Measurements from ENCODE around the gene CDH13. TPM values are rescaled to one million over a fixed set of nuclear protein-coding genes. Genes with fewer than 3 reads are reported as not detected.

CDH13 gene
- total and polyA plus RNA-seq, 2 donors (not counting 3 experiments of a cell fraction or from before 2014, with no cell fraction given) = 96.6 to 124 TPM

DNA sequence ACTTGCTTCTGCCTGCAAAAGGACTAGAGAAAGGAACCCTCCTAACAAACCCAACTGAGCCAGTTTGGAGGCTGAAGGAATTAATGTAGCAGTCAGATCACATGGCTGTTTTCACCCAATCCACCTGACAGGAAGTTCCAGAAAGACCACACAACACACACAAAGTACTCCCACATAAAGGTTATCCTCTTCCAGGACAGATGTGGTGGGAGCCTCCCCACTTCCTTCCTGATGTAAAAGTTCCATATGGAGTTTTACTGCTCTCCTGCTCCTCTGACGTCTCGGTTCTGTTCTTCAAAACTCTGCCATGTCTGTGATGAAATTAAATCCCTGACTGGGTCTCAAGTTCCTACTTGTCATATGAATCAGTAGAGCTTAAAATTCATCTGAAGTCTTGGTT, 684.0 kb downstream of the CDH13 start:
- peaks cover 19% of the 10 kb centered on the region for H3K4me1 ChIP-seq (ENCODE audit: control insufficient read depth, extremely low read depth, insufficient read depth, low read length)
- FAIRE-seq (no peak), DNase-seq (ENCODE audit: low read depth, low spot score) (no peak)
- no peak overlapping the region for H3K4me2 ChIP-seq (ENCODE audit: insufficient read depth, low read length)
- no peaks in the 10 kb centered on the region for H3K36me3 ChIP-seq (ENCODE audit: control insufficient read depth in 2 of 2, extremely low read depth in 1 of 2, insufficient read depth in 2 of 2, low read length in 2 of 2)
- H3K9me1 ChIP-seq (replicated peaks; ENCODE audit: control insufficient read depth, extremely low read depth, insufficient read depth, low read length) = no peaks in the 10 kb centered on the region
- no peaks in the 10 kb centered on the region for H4K20me1 ChIP-seq (replicated peaks; ENCODE audit: control insufficient read depth, extremely low read depth, insufficient read depth, low read length)
- intact Hi-C loops (cut with micrococcal nuclease) (no loop called here), dilution Hi-C loops (cut with MboI; ENCODE audit: extremely low pct_ligation_motif_present, low sequenced_read_pairs) (no loop called here)
- TF ChIP-seq POLR2A (IDR thresholded peaks at IDR 0.05; ENCODE audit: low read depth, low read length) = no peak
- TF ChIP-seq JUN (IDR thresholded peaks at IDR 0.05; ENCODE audit: borderline replicate concordance, insufficient read depth, insufficient read length, low read depth) = no peak
- TF ChIP-seq FOS (IDR thresholded peaks at IDR 0.05; ENCODE audit: borderline replicate concordance, insufficient read depth, low read length) = no peak
- no peak for TF ChIP-seq MYC (IDR thresholded peaks at IDR 0.05; ENCODE audit: low read depth, low read length)
- TF ChIP-seq POLR2AphosphoS5 (IDR thresholded peaks at IDR 0.05; ENCODE audit: insufficient read depth, low read depth, low read length) = no peak
- no peak for TF ChIP-seq GATA2 (IDR thresholded peaks at IDR 0.05; ENCODE audit: insufficient read depth, insufficient read length, low read depth, low read length)
- no peak for TF ChIP-seq MAX (IDR thresholded peaks at IDR 0.05; ENCODE audit: insufficient read depth, insufficient read length)
- H3K27ac ChIP-seq (ENCODE audit: insufficient read depth, low read depth, low read length) = no peak overlapping the region
- H3K79me2 ChIP-seq (ENCODE audit: control insufficient read depth, insufficient read depth, low read length) = no peaks in the 10 kb centered on the region
- H2AFZ ChIP-seq (ENCODE audit: low read depth, low read length) = no peak overlapping the region
- POLR2A ChIA-PET = no interaction called here
- H3K27me3 ChIP-seq (ENCODE audit: control insufficient read depth in 2 of 2, insufficient read depth in 2 of 2, low read length in 2 of 2) = no peaks in the 10 kb centered on the region
- H3K9me3 ChIP-seq (replicated peaks; ENCODE audit: control insufficient read depth, insufficient read depth, low read length) = no peaks in the 10 kb centered on the region
- no peak overlapping the region for H3K9ac ChIP-seq (replicated peaks; ENCODE audit: extremely low read depth, insufficient read depth, low read length)
- CTCF ChIA-PET = no interaction called here
- H3K4me3 ChIP-seq (replicated peaks in 1 of 3; ENCODE audit: insufficient read depth in 1 of 3, low read depth in 1 of 3, low read length in 3 of 3) = no peak overlapping the region
- BruUV-seq (replicated peaks) = no TSS peak

DNA sequence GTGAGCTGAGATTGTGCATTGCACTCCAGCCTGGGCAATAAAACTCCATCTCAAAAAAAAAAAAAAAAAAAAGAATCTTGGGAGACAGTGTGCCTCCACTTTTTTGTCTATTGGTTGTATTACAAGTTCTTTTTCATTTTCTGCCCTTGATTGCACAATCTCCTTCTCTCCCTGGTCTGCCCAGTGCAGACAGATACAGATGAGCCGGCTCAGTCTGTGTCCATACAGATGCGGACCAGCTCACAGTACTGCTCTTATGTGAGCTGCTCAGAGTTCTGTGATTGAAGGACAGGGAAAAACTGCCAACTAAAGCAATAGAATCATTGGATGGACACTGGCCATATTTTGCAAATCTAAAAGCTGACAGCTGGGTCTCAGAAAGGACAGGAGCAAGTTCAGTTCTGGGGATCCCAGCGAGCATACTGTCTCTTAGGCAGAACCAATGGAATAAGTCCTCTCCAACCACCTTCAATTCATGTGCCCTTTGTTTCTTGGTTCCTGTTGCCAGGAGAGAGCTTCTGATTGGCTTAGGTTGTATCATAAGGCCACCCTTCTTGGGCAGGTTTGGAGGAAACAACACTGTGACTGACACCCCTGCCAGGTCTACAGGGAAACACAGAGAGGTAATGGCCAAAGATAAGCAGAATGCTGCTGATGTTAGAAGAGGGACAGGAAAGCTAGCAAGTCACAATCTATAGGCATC, 685.4 kb downstream of the CDH13 start:
- H4K20me1 ChIP-seq (replicated peaks; ENCODE audit: control insufficient read depth, extremely low read depth, insufficient read depth, low read length) = no peaks in the 10 kb centered on the region
- no peaks in the 10 kb centered on the region for H3K9me1 ChIP-seq (replicated peaks; ENCODE audit: control insufficient read depth, extremely low read depth, insufficient read depth, low read length)
- no peak overlapping the region for H2AFZ ChIP-seq (ENCODE audit: low read depth, low read length)
- FAIRE-seq (no peak), DNase-seq (ENCODE audit: low read depth, low spot score) (no peak)
- H3K4me2 ChIP-seq (ENCODE audit: insufficient read depth, low read length) = no peak overlapping the region
- dilution Hi-C loops (cut with MboI; ENCODE audit: extremely low pct_ligation_motif_present, low sequenced_read_pairs) (no loop called here), intact Hi-C loops (cut with micrococcal nuclease) (no loop called here)
- no peak overlapping the region for H3K4me3 ChIP-seq (replicated peaks in 1 of 3; ENCODE audit: insufficient read depth in 1 of 3, low read depth in 1 of 3, low read length in 3 of 3)
- no peaks in the 10 kb centered on the region for H3K27me3 ChIP-seq (ENCODE audit: control insufficient read depth in 2 of 2, insufficient read depth in 2 of 2, low read length in 2 of 2)
- H3K79me2 ChIP-seq (ENCODE audit: control insufficient read depth, insufficient read depth, low read length) = no peaks in the 10 kb centered on the region
- no TSS peak for BruUV-seq (replicated peaks)
- no peak for TF ChIP-seq POLR2AphosphoS5 (IDR thresholded peaks at IDR 0.05; ENCODE audit: insufficient read depth, low read depth, low read length)
- TF ChIP-seq FOS (IDR thresholded peaks at IDR 0.05; ENCODE audit: borderline replicate concordance, insufficient read depth, low read length) = no peak
- TF ChIP-seq JUN (IDR thresholded peaks at IDR 0.05; ENCODE audit: borderline replicate concordance, insufficient read depth, insufficient read length, low read depth) = no peak
- TF ChIP-seq GATA2 (IDR thresholded peaks at IDR 0.05; ENCODE audit: insufficient read depth, insufficient read length, low read depth, low read length) = no peak
- no peak for TF ChIP-seq MYC (IDR thresholded peaks at IDR 0.05; ENCODE audit: low read depth, low read length)
- TF ChIP-seq POLR2A (IDR thresholded peaks at IDR 0.05; ENCODE audit: low read depth, low read length) = no peak
- no peak for TF ChIP-seq EZH2 (IDR thresholded peaks at IDR 0.05; ENCODE audit: borderline replicate concordance, low read depth, low read length, severe bottlenecking)
- TF ChIP-seq MAX (IDR thresholded peaks at IDR 0.05; ENCODE audit: insufficient read depth, insufficient read length) = no peak
- no peak for TF ChIP-seq CTCF (IDR thresholded peaks at IDR 0.05; ENCODE audit: extremely low read depth in 1 of 2, insufficient read depth in 1 of 2, low read depth in 1 of 2, low read length in 2 of 2)
- peaks cover 6% of the 10 kb centered on the region for H3K4me1 ChIP-seq (ENCODE audit: control insufficient read depth, extremely low read depth, insufficient read depth, low read length)
- CTCF ChIA-PET = interaction anchor here (0.6 to 1.3 kb wide), 4 partner anchors 11 to 506 kb away, joined by 3 to 5 read pairs (median 3); no protein-coding TSS in a partner anchor
- H3K36me3 ChIP-seq (ENCODE audit: control insufficient read depth in 2 of 2, extremely low read depth in 1 of 2, insufficient read depth in 2 of 2, low read length in 2 of 2) = no peaks in the 10 kb centered on the region
- no peak overlapping the region for H3K9ac ChIP-seq (replicated peaks; ENCODE audit: extremely low read depth, insufficient read depth, low read length)
- H3K9me3 ChIP-seq (replicated peaks; ENCODE audit: control insufficient read depth, insufficient read depth, low read length) = no peaks in the 10 kb centered on the region
- H3K27ac ChIP-seq (ENCODE audit: insufficient read depth, low read depth, low read length) = no peak overlapping the region
- POLR2A ChIA-PET = no interaction called here

Data from endothelial cell of umbilical vein (primary cell).